Skeletal muscle tissue (tissue), 4 donors: Measurements from ENCODE around the gene PCOLCE2. TPM values are rescaled to one million over a fixed set of nuclear protein-coding genes. Genes with fewer than 3 reads are reported as not detected.
"Not testable (repeated sequence)": the region's sequence is repeated elsewhere in the genome, so short reads cannot be mapped to it uniquely, and the experiment has no call there.

Experiments
- H3K27ac ChIP-seq: one replicate; pipeline ENCODE4 v1.7.0; 2013; ENCODE audit warnings: mild to moderate bottlenecking, low read depth, low read length, inconsistent platforms
- H3K27me3 ChIP-seq, 3 donors: one replicate each; pipeline ENCODE4 v1.7.0; 2013; ENCODE audit warnings: low read length in 3 of 3; ENCODE audit not compliant: control insufficient read depth in 3 of 3, insufficient read depth in 3 of 3
- H3K36me3 ChIP-seq, 3 donors: one replicate each; pipeline ENCODE4 v1.7.0; 2013; ENCODE audit warnings: low read length in 3 of 3; ENCODE audit not compliant: control insufficient read depth in 3 of 3, insufficient read depth in 3 of 3
- H3K4me1 ChIP-seq, 3 donors: one replicate each; pipeline ENCODE4 v1.7.0; 2013; ENCODE audit warnings: low read length in 3 of 3, mild to moderate bottlenecking in 3 of 3; ENCODE audit not compliant: control insufficient read depth in 3 of 3, insufficient read depth in 3 of 3
- H3K4me3 ChIP-seq, 3 donors: one replicate each; pipeline ENCODE4 v1.7.0; 2013; ENCODE audit warnings: low read length in 3 of 3
- H3K9ac ChIP-seq, 3 donors: one replicate each; pipeline ENCODE4 v1.7.0; 2013; ENCODE audit warnings: low read length in 3 of 3, mild to moderate bottlenecking in 3 of 3, moderate library complexity in 2 of 3, low read depth in 1 of 3
- H3K9me3 ChIP-seq, 3 donors: one replicate each; pipeline ENCODE4 v1.7.0; 2013; ENCODE audit warnings: low read length in 3 of 3; ENCODE audit not compliant: control insufficient read depth in 3 of 3
- total RNA-seq: library from RNA; depleted of rRNA; stranded (reverse); fragments of >200 nt; gene quantifications from one replicate; pipeline ENCODE4 v1.2.3, GENCODE V29; 2014
- donor health status: Osteomylitis.

Gene PCOLCE2
- total RNA-seq, 1 donor from 2014 or later, result 3.1 TPM

DNA sequence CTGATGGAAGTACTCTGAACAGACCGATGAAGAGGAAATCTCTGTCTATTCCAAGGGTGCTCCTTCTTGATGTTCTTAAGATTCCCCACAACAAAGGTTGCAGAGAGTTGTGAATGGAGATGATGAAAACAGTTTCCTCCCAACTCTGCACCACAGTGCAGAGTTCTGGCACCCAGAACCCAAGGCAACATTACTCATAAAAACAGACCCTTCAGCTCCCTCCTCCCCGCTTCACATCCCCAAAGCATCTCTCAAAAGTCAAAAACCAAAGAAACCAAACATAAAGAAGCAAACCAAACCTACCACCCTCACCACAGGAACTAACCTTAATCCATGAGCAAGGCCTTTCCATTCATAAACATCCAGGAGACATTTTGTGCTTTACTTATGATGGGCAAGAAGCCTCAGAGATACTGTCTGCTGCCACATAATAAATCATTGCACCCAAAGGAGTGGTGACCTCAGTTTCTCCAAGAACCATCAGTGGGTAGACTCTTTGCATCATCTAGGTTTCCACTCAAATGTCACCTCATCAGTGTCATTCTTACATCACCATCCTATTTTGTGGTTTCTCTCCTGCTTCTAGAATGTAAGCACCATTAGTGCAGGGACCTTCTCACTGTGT, 13.2 kb downstream of the PCOLCE2 start:
- H3K4me1 ChIP-seq, result no peaks in the 10 kb centered on the region
- H3K36me3 ChIP-seq, result no peaks in the 10 kb centered on the region
- H3K9me3 ChIP-seq, result no peaks in the 10 kb centered on the region
- no peak overlapping the region for H3K4me3 ChIP-seq
- no peak overlapping the region for H3K27ac ChIP-seq
- H3K9ac ChIP-seq, result no peak overlapping the region
- H3K27me3 ChIP-seq, result no peaks in the 10 kb centered on the region

DNA sequence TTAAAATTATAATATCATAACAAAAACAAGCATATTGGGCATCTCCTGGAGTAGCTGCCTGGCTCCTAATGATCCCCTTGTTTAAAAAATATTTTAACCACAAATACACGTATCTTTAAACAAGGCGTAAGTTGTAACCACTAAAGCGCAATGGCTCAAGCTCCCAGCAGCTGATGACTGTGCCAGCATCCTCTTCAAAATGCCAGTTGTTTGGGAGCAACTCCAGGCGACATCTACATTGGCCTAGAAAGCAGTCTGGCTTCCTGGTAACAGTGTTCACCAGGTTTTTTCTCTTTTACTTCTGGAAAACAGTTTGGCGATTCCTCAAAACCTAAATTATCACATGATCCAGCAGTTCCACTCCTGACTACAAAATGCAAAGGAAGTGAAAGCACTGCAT, 13.8 kb downstream of the PCOLCE2 start:
- Histone ChIP-seq H3K36me3 (no peaks in the 10 kb centered on the region), H3K9me3 (no peaks in the 10 kb centered on the region), H3K27ac (no peak overlapping the region), H3K4me1 (no peaks in the 10 kb centered on the region), H3K4me3 (no peak overlapping the region), H3K9ac (no peak overlapping the region), H3K27me3 (no peaks in the 10 kb centered on the region)

DNA sequence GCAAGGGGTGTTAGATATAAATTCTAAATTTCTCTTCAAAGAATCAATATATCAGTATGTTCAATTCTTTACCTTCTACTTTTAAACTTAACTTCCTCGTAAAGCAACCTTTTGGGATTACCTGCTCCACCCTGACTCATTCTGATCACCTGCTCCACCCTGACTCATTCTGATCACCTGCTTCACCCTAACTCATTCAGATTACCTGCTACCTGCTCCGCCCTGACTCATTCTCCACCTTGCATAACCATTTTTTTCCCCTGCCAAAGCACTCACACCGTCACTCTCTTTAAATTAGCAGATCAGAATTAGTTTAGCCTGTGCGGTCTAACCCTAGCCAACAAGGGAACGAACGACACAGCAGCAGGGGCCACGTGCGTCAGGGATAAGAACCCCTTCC, 20.5 kb downstream of the PCOLCE2 start:
- not testable (repeated sequence) for H3K4me1 ChIP-seq, H3K27ac ChIP-seq, H3K9me3 ChIP-seq, H3K36me3 ChIP-seq, H3K9ac ChIP-seq, H3K4me3 ChIP-seq, H3K27me3 ChIP-seq

DNA sequence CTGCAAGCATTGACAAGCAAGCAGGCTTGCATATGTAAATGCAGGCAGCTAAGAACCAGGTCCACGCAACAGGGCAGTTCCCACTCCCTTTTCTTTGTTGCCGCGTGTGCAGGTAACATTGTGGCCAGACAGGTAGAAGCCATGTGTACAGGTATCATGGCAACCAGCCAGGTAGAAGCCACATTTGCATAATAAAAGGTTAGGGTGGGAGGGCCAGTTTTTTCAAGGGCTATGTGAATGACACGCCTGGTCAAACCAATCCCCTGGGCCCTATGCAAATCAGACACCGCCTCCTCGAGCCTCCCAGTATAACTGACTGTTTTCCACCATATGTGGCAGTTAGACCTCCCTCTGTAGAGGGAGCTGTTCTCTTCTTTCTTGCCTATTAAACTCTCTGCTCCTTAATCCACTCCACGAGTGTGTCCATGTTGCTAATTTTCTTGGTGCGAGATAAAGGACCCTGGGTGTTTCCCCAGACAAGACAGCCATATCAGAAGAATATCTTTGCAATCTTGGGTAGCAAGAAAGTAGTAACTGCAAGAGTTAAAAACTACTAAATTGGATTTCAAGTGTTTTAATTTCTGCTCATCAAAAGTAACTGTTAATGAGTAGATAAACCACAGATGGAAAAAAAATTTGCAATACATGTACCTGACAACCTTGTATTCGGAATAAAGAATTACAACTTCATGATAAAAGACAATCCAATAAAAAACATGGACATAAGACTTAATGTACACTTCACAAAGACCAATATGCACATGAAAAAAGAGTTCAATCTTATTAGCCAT, 21.8 kb downstream of the PCOLCE2 start:
- Histone ChIP-seq H3K27ac (no peak overlapping the region), H3K4me3 (no peak overlapping the region), H3K27me3 (peaks cover 0 to under 1% (median 0%) of the 10 kb centered on the region in 3 donors), H3K4me1 (no peaks in the 10 kb centered on the region), H3K9ac (no peak overlapping the region), H3K36me3 (no peaks in the 10 kb centered on the region), H3K9me3 (no peaks in the 10 kb centered on the region)

DNA sequence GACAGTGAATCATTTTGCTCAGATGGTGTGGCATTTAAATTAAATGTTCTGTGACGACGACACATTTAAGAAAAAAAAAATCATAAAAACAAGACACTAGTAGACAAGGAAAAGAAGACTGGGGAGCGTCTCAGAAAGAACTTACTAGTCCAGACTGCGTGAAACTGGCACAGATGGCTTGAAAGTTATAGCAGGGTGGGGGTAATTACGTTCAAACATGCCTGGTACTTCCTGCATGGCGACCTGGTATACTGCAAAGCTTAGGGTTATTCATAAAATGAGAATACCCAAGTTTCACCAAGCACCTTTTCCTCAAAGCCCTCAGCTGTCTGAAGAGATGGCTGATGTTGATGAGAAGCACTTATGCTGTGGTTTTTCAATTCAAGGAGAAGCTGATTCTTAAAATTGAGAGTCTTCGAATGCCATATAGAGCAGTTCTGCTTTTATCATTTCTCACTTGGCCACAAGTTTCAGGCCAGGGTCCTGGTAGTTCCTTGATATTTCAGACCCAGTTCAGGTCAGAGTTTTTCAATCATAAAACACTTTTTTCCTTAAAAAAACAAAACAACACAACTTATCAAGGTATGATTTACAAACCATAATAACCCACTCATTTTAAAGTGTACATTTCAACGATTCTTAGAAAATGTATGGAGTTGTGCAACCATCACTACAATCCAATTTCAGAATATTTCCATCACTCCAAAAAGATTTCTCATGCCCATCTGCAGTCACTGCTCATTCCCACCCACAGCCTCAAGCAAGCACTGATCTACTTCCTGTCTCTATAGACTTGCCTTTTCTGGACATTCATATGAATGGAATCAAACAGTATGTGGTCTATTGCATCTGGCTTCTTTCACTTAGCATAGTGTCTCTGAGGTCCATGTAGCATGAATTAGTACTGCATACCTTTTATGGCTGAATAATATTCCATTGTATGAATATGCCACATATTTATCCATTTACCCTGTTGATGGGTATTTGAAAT, 24.7 kb downstream of the PCOLCE2 start:
- H3K9ac ChIP-seq, result no peak overlapping the region
- no peaks in the 10 kb centered on the region for H3K9me3 ChIP-seq
- peaks cover 0 to 5% (median 0%) of the 10 kb centered on the region in 3 donors for H3K27me3 ChIP-seq
- H3K36me3 ChIP-seq, result no peaks in the 10 kb centered on the region
- H3K4me3 ChIP-seq, result no peak overlapping the region
- H3K4me1 ChIP-seq, result no peaks in the 10 kb centered on the region
- H3K27ac ChIP-seq, result no peak overlapping the region

DNA sequence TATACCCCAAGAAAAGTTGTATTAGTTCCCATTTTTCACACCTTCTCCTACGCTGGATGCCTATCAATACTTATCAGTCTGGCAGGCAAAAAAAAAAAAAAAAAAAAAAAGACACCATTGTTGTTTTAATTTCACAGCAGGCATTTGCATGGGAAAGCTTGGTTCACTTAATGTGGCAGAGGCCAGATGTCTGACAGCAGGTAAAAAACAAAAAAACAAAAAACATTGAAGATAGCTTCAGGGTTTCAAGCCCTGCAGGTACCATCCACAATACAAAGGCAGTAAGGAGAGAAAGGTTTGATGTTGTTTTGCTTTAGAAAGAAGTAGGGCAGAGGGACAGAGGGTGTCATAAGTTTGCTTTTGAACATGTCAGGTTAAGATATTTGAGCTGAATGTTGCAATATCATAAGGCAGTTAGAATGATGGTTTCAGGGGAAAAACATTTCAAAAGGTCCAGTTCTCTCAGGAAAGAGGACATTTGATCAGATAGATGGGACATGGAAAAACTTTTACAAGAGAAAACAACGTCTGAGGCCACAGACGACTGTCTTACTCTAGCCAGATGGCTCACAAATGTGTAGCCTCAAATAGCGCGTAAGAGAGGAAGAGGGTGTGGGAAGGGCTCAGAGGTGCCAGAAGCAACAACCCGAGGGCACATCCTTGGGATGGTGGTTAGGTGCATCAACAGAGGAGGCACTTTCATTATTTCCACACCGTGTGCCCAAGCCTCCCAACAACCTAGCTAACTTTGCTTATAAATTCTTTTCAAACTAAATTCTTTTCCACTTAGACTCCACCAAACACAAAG, 25.7 kb downstream of the PCOLCE2 start:
- Histone ChIP-seq H3K27ac (no peak overlapping the region), H3K4me3 (no peak overlapping the region), H3K4me1 (no peaks in the 10 kb centered on the region), H3K27me3 (peaks cover 0 to 5% (median 0%) of the 10 kb centered on the region in 3 donors), H3K36me3 (no peaks in the 10 kb centered on the region), H3K9ac (no peak overlapping the region), H3K9me3 (no peaks in the 10 kb centered on the region)

DNA sequence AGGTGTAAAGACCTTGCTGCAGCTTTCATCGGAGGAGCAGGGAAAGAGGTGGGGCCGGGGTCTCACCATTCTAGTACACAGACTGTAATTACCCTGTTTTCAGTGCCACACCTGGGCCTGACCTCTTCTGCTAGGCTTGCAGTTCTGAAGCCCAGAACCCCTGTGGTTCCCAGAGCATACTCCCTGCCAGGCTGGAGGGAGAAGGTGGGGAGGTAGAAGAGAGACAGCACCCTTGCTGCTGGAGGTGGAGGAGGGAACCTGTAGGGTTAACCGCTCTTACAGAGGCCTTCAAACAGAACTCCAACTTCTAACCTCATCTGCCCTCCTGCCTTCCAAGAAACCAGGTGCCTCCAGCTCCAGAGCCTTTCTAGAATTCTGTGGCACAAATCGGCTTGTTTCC, 27.0 kb downstream of the PCOLCE2 start:
- H3K27me3 ChIP-seq, result peaks cover 0 to 5% (median 0%) of the 10 kb centered on the region in 3 donors
- peaks cover 0 to 5% (median 0%) of the 10 kb centered on the region in 3 donors for H3K4me1 ChIP-seq
- H3K27ac ChIP-seq, result no peak overlapping the region
- H3K36me3 ChIP-seq, result no peaks in the 10 kb centered on the region
- no peaks in the 10 kb centered on the region for H3K9me3 ChIP-seq
- H3K9ac ChIP-seq, result no peak overlapping the region
- no peak overlapping the region for H3K4me3 ChIP-seq

DNA sequence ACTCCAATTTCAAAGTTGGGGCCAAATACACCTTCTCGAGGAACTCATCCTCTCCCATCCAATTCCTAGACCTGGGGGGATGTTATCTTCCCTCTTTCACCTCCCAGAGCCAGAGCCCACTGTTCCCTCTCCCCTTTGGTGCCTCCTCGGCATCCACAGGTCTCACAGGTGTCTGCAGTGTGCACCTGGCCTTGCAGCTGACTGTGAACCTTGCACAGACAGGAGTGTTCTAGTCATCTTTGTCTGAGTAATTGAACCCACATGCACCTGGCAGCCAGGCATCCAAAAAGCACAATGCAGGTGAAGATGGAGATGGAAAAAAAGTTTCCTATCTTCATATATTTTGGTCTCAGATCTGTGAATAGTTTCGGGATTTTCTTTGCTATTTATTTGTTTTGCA, 30.8 kb downstream of the PCOLCE2 start:
- Histone ChIP-seq H3K9ac (no peak overlapping the region), H3K4me3 (no peak overlapping the region), H3K27me3 (peaks cover 0 to 5% (median 0%) of the 10 kb centered on the region in 3 donors), H3K9me3 (no peaks in the 10 kb centered on the region), H3K36me3 (no peaks in the 10 kb centered on the region), H3K27ac (no peak overlapping the region), H3K4me1 (peaks cover 0 to 7% (median 0%) of the 10 kb centered on the region in 3 donors)

DNA sequence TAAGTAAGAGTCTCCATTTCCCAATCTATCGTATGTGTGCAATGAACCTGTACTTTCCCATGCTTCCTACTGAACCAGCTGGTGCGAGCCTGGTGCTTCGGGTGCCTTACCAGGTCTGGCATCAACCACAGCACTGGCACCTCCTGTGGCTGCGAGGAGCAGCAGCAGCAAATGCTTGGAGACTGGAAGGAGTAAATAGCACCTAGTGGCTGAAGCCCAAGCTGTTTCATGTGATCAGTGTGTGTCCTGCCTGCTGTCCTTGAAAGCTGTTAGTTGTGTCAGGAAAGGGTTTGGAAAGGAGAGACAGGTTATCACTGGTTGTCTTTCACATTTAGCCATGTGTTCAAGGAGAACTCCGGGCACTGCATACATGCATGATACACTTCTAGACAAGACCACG, 31.8 kb downstream of the PCOLCE2 start:
- Histone ChIP-seq H3K9me3 (no peaks in the 10 kb centered on the region), H3K4me3 (no peak overlapping the region), H3K9ac (no peak overlapping the region), H3K27ac (no peak overlapping the region), H3K27me3 (peaks cover 0 to 4% (median 0%) of the 10 kb centered on the region in 3 donors), H3K36me3 (no peaks in the 10 kb centered on the region), H3K4me1 (peaks cover 0 to 7% (median 0%) of the 10 kb centered on the region in 3 donors)
